ENCODE data around the gene RPTOR. TPM values are rescaled to one million over a fixed set of nuclear protein-coding genes. Genes with fewer than 3 reads are reported as not detected.

Gene RPTOR
- polyA plus RNA-seq, 1 of the 3 experiments (the other 2 are of a cell fraction): 14.9 TPM

GRCh38 chr17:80832888-80833583 lies 288.4 kb downstream of the RPTOR start (continued):
- TF ChIP-seq REST (IDR thresholded peaks at IDR 0.05; ENCODE audit: low read depth, low read length): 0 out of 2 replicates have a peak, but pooled peaks have one; percentile 49
- TF ChIP-seq JUND (IDR thresholded peaks at IDR 0.05): peak; percentile 98; the same call in 1 of the 2 replicates
- no peak for TF ChIP-seq MEF2A (IDR thresholded peaks at IDR 0.05; ENCODE audit: borderline replicate concordance, low read depth)
- no peak for TF ChIP-seq TEAD4 (IDR thresholded peaks at IDR 0.05; ENCODE audit: borderline replicate concordance, insufficient read depth)
- TF ChIP-seq MAX (IDR thresholded peaks at IDR 0.05; ENCODE audit: low read depth): peak; percentile 93
- TF ChIP-seq TAF1 (IDR thresholded peaks at IDR 0.05; ENCODE audit: borderline replicate concordance, low read depth, low read length): peak; percentile 55; the same call in 1 of the 2 replicates

- peak; percentile 64 for DNase-seq
- no peaks in the 10 kb centered on the region for H4K20me1 ChIP-seq (ENCODE audit: insufficient read depth)
- no peaks in the 10 kb centered on the region for H3K79me2 ChIP-seq (ENCODE audit: insufficient read depth)
- POLR2A ChIA-PET: interaction anchor here (2.1 kb wide), 1 partner anchor 25 kb away, joined by 9 read pairs; no protein-coding TSS in a partner anchor
- H3K36me3 ChIP-seq (replicated peaks in 1 of 2; ENCODE audit: control insufficient read depth in 1 of 2, insufficient read depth in 2 of 2, low read length in 1 of 2): peaks cover 0 to 10% of the 10 kb centered on the region in 2 experiments
- no peaks in the 10 kb centered on the region for H3K9me2 ChIP-seq
- WGBS (ENCODE audit: low lambda C conversion rate): 87% methylated on average over 36 of the region's 42 CpGs
- no peak overlapping the region for H2AFZ ChIP-seq (ENCODE audit: low read depth)
- no peaks in the 10 kb centered on the region for H3K9me3 ChIP-seq
- H3K27me3 ChIP-seq (ENCODE audit: insufficient read depth): no peaks in the 10 kb centered on the region
- H3K4me2 ChIP-seq: no peak overlapping the region
- no peak overlapping the region for H3K4me3 ChIP-seq (ENCODE audit: low read depth in 2 of 2, low read length in 1 of 2)
- peak overlapping the region; percentile 72; the same call in 1 of the 2 replicates for H3K9ac ChIP-seq
- peaks cover 19 to 47% of the 10 kb centered on the region in 2 experiments for H3K4me1 ChIP-seq (ENCODE audit: control insufficient read depth in 1 of 2, insufficient read depth in 2 of 2, low read depth in 1 of 2, low read length in 1 of 2)
- H3K27ac ChIP-seq (ENCODE audit: low read depth in 2 of 2, low read length in 1 of 2): peak overlapping the region; percentile 93 to 97; a peak in 3 of 4 replicates
- peaks cover 15% of the 10 kb centered on the region for H3F3A ChIP-seq (replicated peaks; ENCODE audit: insufficient read depth)
- TF ChIP-seq TEAD4 (IDR thresholded peaks at IDR 0.05; ENCODE audit: borderline replicate concordance, insufficient read depth) (no peak), MEF2A (IDR thresholded peaks at IDR 0.05; ENCODE audit: borderline replicate concordance, low read depth) (no peak), RAD21 (IDR thresholded peaks at IDR 0.05; ENCODE audit: low read length) (no peak)
- CTCF ChIA-PET: interaction anchor here (0.8 to 2.4 kb wide), 6 partner anchors 26 to 356 kb away, joined by 3 to 20 read pairs (median 7); no protein-coding TSS in a partner anchor
These were observed 289.6 kb downstream of the RPTOR start for GRCh38 chr17:80833952-80834892.
